BJ (cell line): ENCODE data around the gene ADAMTS5. TPM values are rescaled to one million over a fixed set of nuclear protein-coding genes. Genes with fewer than 3 reads are reported as not detected.
A peak's percentile ranks its signal among the peaks of the same experiment; 100 is the strongest.

Experiments used
- CTCF ChIA-PET: fragments of 350-600 bp; formaldehyde crosslinking; extraction: SDS; loops from one replicate; lab custom pipeline; 2021; ENCODE audit warnings: antibody characterized with exemption, inconsistent platforms; lab: Yijun Ruan, JAX
- POLR2A ChIA-PET: fragments of 300-600 bp; sonication (Branson Sonifier 250); formaldehyde crosslinking; extraction: SDS; loops from one replicate; lab custom pipeline; 2021; ENCODE audit warnings: antibody characterized with exemption; lab: Charles Lee
- DNase-seq: peaks from one replicate; pipeline ENCODE4 v3.0.0-alpha.2; 2011; ENCODE audit warnings: low read depth
- H3K27me3 ChIP-seq: 2 replicates; pipeline ENCODE4 v1.6.0; 2011; ENCODE audit warnings: low read length; ENCODE audit not compliant: control insufficient read depth, insufficient read depth
- H3K36me3 ChIP-seq: 2 replicates; pipeline ENCODE4 v1.5.1; 2011; ENCODE audit warnings: low read length; ENCODE audit not compliant: control insufficient read depth, insufficient read depth
- H3K4me3 ChIP-seq: 2 replicates; pipeline ENCODE4 v1.5.1; 2011; ENCODE audit warnings: low read depth, mild to moderate bottlenecking, control low read depth, low read length
- polyA minus RNA-seq: library from RNA; depleted of rRNA, polyadenylated mRNA; stranded (reverse); fragments of >200 nt; gene quantifications from 2 replicates; pipeline ENCODE4 v1.2.3, GENCODE V29; 2011; rRNA and poly(A)+ RNA removed
- polyA plus RNA-seq: library from polyadenylated mRNA; depleted of rRNA; stranded (reverse); fragments of >200 nt; gene quantifications from 2 replicates; pipeline ENCODE4 v1.2.3, GENCODE V29; 2011; rRNA removed
- TF ChIP-seq, protein P1 (sequence below): IDR thresholded peaks from 2 replicates; pipeline ENCODE4 v1.5.1; 2011; ENCODE audit warnings: low read depth, mild to moderate bottlenecking, control low read depth, inconsistent platforms, low read length, moderate library complexity; ENCODE audit not compliant: insufficient read depth

The ADAMTS5 gene
- 4.2 and 5.4 TPM in 2 replicates for polyA plus RNA-seq
- 7.3 and 7.9 TPM in 2 replicates for polyA minus RNA-seq

DNA sequence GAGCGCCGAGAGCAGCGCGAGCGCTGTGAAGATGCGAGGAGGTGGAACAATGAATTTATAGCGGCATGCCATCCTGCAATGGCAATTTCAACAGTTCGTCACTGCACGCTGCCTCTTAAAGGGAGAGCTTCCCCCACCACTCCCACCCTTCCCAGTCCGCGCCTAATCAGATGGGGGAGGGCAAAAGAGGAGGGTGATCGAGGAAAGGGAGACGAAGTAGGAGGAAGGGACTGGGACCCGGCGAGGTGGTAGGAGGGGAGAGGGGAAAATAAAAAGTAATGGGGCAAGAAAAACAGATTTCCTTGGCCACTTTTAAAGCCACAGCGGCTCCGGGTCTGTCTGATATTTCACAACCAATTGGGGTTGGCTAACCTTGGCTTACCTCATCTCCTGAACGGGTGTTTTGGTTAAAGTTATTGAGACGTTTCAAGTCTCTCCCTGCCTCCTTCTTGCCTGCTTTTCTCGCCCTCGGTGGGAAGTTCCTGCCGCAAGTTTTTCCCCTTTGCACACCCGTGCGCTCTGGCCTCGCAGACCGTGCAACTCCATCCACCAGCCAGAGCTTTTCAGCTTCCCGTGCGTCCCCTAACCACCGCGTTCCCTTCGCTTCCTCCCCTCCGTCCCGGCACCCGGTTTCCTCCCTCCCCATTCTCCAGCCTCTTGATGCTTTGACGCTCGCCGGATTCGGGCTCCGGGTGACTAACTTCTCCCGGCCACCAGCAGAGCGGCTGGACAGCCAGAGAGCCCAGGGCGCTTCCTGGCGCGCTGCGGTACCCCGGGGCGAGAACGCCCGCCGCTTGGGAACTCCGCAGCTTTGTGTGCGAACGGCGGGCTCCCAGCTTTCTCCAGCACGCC lies at the start of gene ADAMTS5:
TSS of gene ADAMTS5 (minus strand) at position 27 of the 852 bp plus-strand sequence. CDS start 697 bp downstream, outside the sequence.
- no peaks in the 10 kb centered on the region for H3K36me3 ChIP-seq
- no peaks in the 10 kb centered on the region for H3K27me3 ChIP-seq
- no peak for DNase-seq
- ChIA-PET CTCF (interaction anchor here (0.8 to 1.6 kb wide), 5 partner anchors 87 to 400 kb away, joined by 3 to 4 read pairs (median 3); no protein-coding TSS in a partner anchor), POLR2A (interaction anchor here (0.6 kb wide), 1 partner anchor 520 kb away, joined by 8 read pairs; no protein-coding TSS in a partner anchor)
- peak within 1 kb of the TSS; percentile 51 for H3K4me3 ChIP-seq
- TF ChIP-seq, protein P1, sequence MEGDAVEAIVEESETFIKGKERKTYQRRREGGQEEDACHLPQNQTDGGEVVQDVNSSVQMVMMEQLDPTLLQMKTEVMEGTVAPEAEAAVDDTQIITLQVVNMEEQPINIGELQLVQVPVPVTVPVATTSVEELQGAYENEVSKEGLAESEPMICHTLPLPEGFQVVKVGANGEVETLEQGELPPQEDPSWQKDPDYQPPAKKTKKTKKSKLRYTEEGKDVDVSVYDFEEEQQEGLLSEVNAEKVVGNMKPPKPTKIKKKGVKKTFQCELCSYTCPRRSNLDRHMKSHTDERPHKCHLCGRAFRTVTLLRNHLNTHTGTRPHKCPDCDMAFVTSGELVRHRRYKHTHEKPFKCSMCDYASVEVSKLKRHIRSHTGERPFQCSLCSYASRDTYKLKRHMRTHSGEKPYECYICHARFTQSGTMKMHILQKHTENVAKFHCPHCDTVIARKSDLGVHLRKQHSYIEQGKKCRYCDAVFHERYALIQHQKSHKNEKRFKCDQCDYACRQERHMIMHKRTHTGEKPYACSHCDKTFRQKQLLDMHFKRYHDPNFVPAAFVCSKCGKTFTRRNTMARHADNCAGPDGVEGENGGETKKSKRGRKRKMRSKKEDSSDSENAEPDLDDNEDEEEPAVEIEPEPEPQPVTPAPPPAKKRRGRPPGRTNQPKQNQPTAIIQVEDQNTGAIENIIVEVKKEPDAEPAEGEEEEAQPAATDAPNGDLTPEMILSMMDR, result no peak

DNA sequence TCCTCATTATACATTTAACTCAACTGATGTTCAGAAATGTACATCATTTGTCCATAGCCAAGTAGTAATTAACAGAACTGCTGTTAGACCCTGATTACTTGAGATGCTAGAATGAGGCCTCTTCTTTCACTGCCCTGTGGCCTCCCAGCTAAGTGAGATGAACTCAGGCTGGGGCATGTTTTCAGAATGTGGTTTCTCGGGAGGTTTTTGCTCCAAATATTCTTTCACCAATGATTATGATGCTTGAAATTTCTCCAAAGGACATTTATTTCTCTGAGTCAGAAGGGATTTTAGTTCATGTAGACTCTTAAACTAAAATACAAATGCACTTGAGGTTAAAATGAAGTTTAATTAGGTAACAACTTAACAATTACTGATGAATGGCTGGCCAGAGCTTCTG lies 34.6 kb upstream of the ADAMTS5 start:
- ChIA-PET CTCF (interaction anchor here (0.9 kb wide), 1 partner anchor 29 kb away, joined by 3 read pairs; no protein-coding TSS in a partner anchor), POLR2A (no interaction called here)
- no peak for DNase-seq
- Histone ChIP-seq H3K4me3 (no peak overlapping the region), H3K27me3 (no peaks in the 10 kb centered on the region), H3K36me3 (no peaks in the 10 kb centered on the region)
- TF ChIP-seq, protein P1, result no peak

DNA sequence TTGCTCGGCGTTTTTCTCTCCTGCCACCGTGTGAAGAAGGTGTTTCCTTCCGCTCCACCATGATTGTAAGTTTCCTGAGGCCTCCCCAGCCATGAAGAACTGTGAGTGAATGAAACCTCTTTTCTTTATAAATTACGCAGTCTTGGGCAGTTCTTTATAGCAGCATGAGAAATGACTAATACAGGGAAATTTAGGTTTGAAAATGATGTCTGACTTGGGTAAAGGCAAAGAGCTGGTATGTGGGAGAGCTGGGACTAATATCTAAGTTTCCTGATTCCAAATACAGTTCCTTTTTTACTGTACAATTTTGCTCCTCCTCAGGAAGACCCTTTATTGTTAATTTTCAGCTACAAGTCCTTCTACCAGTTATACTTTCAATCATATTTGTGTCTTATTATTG lies 16.7 kb upstream of the ADAMTS5 start:
- Histone ChIP-seq H3K36me3 (no peaks in the 10 kb centered on the region), H3K27me3 (no peaks in the 10 kb centered on the region), H3K4me3 (no peak overlapping the region)
- POLR2A ChIA-PET, result no interaction called here
- CTCF ChIA-PET, result no interaction called here
- DNase-seq, result no peak
- TF ChIP-seq, protein P1, result no peak

DNA sequence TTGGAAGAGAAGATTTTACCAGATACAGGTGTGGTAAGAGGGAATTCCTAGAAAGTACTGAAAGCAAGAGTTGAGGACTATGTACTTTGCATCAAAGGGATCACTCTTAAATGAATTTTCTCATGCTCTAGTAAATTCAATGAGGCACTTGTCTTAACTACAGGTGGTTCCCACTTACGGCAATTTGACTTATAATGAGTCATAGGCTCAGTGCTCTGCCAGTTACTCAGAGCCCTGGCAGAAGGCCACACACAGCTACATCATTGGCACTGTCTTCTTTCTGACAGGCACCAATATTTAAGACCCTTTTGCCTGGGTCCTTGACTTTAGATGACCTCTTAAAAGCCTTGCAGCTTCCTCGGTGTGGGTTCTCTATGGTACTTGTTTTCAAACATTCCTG lies 15.9 kb upstream of the ADAMTS5 start:
- no peak for DNase-seq
- POLR2A ChIA-PET, result no interaction called here
- TF ChIP-seq, protein P1, result no peak
- no peaks in the 10 kb centered on the region for H3K36me3 ChIP-seq
- H3K4me3 ChIP-seq, result no peak overlapping the region
- CTCF ChIA-PET, result no interaction called here
- no peaks in the 10 kb centered on the region for H3K27me3 ChIP-seq

DNA sequence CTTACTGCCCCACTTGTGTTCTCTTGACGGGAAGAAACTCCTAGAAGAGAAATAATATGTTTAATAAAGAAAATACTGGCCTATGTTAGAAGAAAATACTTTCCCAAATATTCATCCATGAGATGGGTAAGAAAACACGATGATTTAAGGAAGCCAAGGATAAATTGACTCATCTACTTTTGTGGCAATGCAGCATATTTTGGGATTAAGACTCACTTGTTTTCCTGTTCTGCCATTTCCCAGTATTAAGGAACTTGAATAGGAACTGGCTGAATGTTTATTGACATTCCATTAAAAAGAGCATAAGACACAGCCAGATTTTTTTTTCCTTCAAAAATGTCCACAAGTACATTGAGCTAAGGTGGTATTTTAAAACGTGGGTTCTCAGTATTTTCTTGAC lies 10.9 kb upstream of the ADAMTS5 start:
- Histone ChIP-seq H3K4me3 (no peak overlapping the region), H3K27me3 (no peaks in the 10 kb centered on the region; the same call in 1 of the 2 replicates), H3K36me3 (no peaks in the 10 kb centered on the region)
- TF ChIP-seq, protein P1, result no peak
- ChIA-PET CTCF (no interaction called here), POLR2A (interaction anchor here (0.6 kb wide), 1 partner anchor 12 kb away, joined by 3 read pairs; no protein-coding TSS in a partner anchor)
- no peak for DNase-seq
